NCI-H2196 treated with DMSO at 0.1 percent for 48 hours (cell line): Measurements from ENCODE around the gene FIGN.

Source experiments
- DNase-seq: peaks from one replicate; lab custom pipeline; 2025; ENCODE audit not compliant: unreplicated experiment; lab: John Stamatoyannopoulos, UW

Gene FIGN

GRCh38 chr2:163621445-163622004 is 114.3 kb downstream of the FIGN start:
- DNase-seq, result no peak

- no peak for DNase-seq
Observed at GRCh38 chr2:163617517-163617916, 118.3 kb downstream of the FIGN start.

GRCh38 chr2:163613266-163613731 is 122.5 kb downstream of the FIGN start:
- no peak for DNase-seq

GRCh38 chr2:163612332-163612731 is 123.5 kb downstream of the FIGN start:
- DNase-seq, result no peak

- no peak for DNase-seq
Observed at GRCh38 chr2:163611557-163611906, 124.3 kb downstream of the FIGN start.

GRCh38 chr2:163610817-163611556 is 124.8 kb downstream of the FIGN start:
- DNase-seq, result no peak

GRCh38 chr2:163607630-163608029 is 128.2 kb downstream of the FIGN start:
- DNase-seq, result no peak

GRCh38 chr2:163606878-163607277 is 128.9 kb downstream of the FIGN start:
- DNase-seq, result no peak

- DNase-seq, result no peak
Observed at GRCh38 chr2:163605779-163606178, 130.0 kb downstream of the FIGN start.

GRCh38 chr2:163604941-163605555 is 130.8 kb downstream of the FIGN start:
- DNase-seq, result no peak

GRCh38 chr2:163602196-163602595 is 133.6 kb downstream of the FIGN start:
- no peak for DNase-seq

- DNase-seq, result no peak
Observed at GRCh38 chr2:163601377-163601776, 134.4 kb downstream of the FIGN start.

GRCh38 chr2:163600801-163601200 is 135.0 kb downstream of the FIGN start:
- DNase-seq, result no peak

- no peak for DNase-seq
Observed at GRCh38 chr2:163595028-163595427, 140.8 kb downstream of the FIGN start.

GRCh38 chr2:163594497-163594896 is 141.3 kb downstream of the FIGN start:
- DNase-seq, result no peak

- no peak for DNase-seq
Observed at GRCh38 chr2:163593982-163594381, 141.8 kb downstream of the FIGN start.

GRCh38 chr2:163592954-163593622 is 142.7 kb downstream of the FIGN start:
- DNase-seq, result no peak

- DNase-seq, result no peak
Observed at GRCh38 chr2:163591461-163591860, 144.3 kb downstream of the FIGN start.

- DNase-seq, result no peak
Observed at GRCh38 chr2:163580757-163581156, 155.1 kb downstream of the FIGN start.

- DNase-seq, result no peak
Observed at GRCh38 chr2:163574309-163574708, 161.5 kb downstream of the FIGN start.

- no peak for DNase-seq
Observed at GRCh38 chr2:163573652-163574051, 162.2 kb downstream of the FIGN start.

GRCh38 chr2:163572850-163573249 is 163.0 kb downstream of the FIGN start:
- DNase-seq, result no peak
